AG04450 (cell line): ENCODE results near the gene GDF10. TPM values are rescaled to one million over a fixed set of nuclear protein-coding genes. Genes with fewer than 3 reads are reported as not detected.

Experiments
- CTCF ChIA-PET: fragments of 300-600, 350-600 bp; formaldehyde crosslinking; extraction: SDS; loops from one replicate; lab custom pipeline; 2022; ENCODE audit warnings: antibody characterized with exemption, inconsistent platforms; lab: Charles Lee
- POLR2A ChIA-PET: fragments of 350-600 bp; formaldehyde crosslinking; extraction: SDS; loops from one replicate; lab custom pipeline; 2021; ENCODE audit warnings: antibody characterized with exemption, inconsistent platforms; lab: Yijun Ruan, JAX
- DNase-seq: peaks from one replicate; pipeline ENCODE4 v3.0.0-alpha.2; 2011; ENCODE audit warnings: low read depth, low spot score
- H3K27ac ChIP-seq: one replicate; pipeline ENCODE4 v1.5.1; 2012; ENCODE audit warnings: low read depth, low read length, control low read depth
- H3K27me3 ChIP-seq: one replicate; pipeline ENCODE4 v1.6.0; 2012; ENCODE audit warnings: low read length; ENCODE audit not compliant: control insufficient read depth, insufficient read depth
- H3K4me3 ChIP-seq: 2 replicates; pipeline ENCODE4 v1.5.1; 2011; ENCODE audit warnings: mild to moderate bottlenecking, low read depth, low read length, control low read depth
- H3K9me3 ChIP-seq: 2 replicates; pipeline ENCODE4 v1.5.1; 2012; ENCODE audit warnings: low read length; ENCODE audit not compliant: control insufficient read depth, insufficient read depth
- polyA plus RNA-seq: library from polyadenylated mRNA; depleted of rRNA; stranded (reverse); fragments of >200 nt; gene quantifications from 2 replicates; pipeline ENCODE4 v1.2.3, GENCODE V29; 2011
- TF ChIP-seq, protein P1 (sequence below): IDR thresholded peaks from 2 replicates; pipeline ENCODE4 v1.5.1; 2011; ENCODE audit warnings: low read depth, low read length, control low read depth, inconsistent platforms

GDF10 gene
- polyA plus RNA-seq, 1 experiment: 0.14 TPM

DNA sequence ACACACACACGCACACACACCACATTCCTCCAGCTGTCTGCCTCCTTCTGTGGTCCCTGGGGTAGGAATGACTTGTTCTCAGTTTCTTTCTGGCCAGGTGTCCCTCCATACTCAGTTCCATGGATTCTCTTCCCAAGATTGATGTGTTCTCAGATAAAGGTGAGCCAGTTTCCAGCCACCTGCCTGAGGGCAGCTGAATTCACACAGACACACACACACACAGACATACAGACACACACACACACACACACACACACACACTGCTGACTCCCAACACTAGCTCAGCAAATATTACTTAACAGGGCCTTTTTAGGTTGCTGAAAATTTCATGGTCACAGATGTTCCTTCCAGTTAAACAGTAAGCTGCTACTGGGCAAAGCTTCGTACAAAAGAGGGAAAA, 45.4 kb upstream of the GDF10 start:
- CTCF ChIA-PET: no interaction called here
- no peaks in the 10 kb centered on the region; the same call in 1 of the 2 replicates for H3K9me3 ChIP-seq
- TF ChIP-seq, protein P1, sequence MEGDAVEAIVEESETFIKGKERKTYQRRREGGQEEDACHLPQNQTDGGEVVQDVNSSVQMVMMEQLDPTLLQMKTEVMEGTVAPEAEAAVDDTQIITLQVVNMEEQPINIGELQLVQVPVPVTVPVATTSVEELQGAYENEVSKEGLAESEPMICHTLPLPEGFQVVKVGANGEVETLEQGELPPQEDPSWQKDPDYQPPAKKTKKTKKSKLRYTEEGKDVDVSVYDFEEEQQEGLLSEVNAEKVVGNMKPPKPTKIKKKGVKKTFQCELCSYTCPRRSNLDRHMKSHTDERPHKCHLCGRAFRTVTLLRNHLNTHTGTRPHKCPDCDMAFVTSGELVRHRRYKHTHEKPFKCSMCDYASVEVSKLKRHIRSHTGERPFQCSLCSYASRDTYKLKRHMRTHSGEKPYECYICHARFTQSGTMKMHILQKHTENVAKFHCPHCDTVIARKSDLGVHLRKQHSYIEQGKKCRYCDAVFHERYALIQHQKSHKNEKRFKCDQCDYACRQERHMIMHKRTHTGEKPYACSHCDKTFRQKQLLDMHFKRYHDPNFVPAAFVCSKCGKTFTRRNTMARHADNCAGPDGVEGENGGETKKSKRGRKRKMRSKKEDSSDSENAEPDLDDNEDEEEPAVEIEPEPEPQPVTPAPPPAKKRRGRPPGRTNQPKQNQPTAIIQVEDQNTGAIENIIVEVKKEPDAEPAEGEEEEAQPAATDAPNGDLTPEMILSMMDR: no peak
- H3K4me3 ChIP-seq: no peak overlapping the region
- no peak overlapping the region for H3K27ac ChIP-seq
- DNase-seq: no peak
- peaks cover 11% of the 10 kb centered on the region for H3K27me3 ChIP-seq
- POLR2A ChIA-PET: no interaction called here

DNA sequence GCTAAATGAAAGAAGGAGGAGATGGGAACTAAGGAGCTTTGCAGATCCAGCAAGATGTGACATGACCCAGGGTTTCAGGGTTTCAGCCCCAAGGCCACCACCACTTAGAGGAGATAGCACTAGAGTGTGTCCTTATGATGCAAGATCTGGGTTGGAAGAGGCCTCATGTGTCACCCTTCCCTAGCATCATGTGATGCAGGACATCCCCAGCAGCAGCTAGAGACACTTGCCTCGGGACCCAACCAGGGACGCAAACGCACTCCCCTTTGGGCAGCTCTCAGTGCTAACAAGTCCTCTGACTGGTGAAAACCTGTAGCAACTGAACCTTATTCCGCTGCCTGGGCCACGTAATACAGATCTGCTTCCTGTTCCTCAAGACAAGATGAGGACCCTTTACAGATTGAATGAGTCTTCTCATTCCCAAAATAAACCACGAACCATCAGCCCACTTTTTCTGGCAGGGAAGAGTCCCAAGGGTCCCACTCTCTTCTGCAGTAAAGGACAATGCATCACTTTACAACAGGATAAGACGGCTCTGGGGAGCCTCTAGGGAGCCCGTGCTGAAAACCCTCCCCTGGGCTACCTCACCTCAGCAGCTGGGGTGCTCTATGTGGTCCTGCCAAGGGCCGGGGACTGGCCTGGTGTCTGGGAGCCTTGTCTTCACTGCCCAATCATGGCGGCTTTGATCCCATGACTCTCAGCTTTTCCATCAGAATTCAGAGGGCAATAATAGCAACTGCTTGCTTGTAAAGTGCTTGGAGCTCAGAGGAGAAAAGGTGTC, 44.8 kb upstream of the GDF10 start:
- TF ChIP-seq, protein P1: no peak
- no peaks in the 10 kb centered on the region; the same call in 1 of the 2 replicates for H3K9me3 ChIP-seq
- H3K4me3 ChIP-seq: no peak overlapping the region
- no peak for DNase-seq
- no peak overlapping the region for H3K27ac ChIP-seq
- CTCF ChIA-PET: no interaction called here
- peaks cover 13% of the 10 kb centered on the region for H3K27me3 ChIP-seq
- POLR2A ChIA-PET: no interaction called here

DNA sequence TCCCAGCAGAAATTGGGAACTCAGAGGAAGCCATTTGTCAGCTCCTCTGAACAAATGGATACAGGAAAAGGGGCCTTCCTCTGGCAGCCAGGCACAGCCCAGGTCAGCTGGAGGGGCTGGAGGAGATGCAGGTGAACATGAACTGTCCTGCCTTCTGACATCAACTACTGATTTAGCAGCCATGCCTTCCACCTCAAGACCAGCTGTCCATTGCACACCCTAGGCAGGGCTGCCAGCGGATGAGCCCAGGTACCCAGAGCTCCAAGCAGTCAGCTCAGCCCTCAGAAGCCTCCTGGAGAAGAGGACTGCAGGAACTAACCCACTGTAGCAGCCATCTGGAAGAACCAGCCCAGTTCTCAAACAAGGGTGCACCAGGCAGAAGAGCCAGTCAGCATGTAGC, 44.1 kb upstream of the GDF10 start:
- POLR2A ChIA-PET: no interaction called here
- DNase-seq: no peak
- no peaks in the 10 kb centered on the region; the same call in 1 of the 2 replicates for H3K9me3 ChIP-seq
- H3K27ac ChIP-seq: no peak overlapping the region
- peaks cover 18% of the 10 kb centered on the region for H3K27me3 ChIP-seq
- CTCF ChIA-PET: no interaction called here
- TF ChIP-seq, protein P1: no peak
- H3K4me3 ChIP-seq: no peak overlapping the region

DNA sequence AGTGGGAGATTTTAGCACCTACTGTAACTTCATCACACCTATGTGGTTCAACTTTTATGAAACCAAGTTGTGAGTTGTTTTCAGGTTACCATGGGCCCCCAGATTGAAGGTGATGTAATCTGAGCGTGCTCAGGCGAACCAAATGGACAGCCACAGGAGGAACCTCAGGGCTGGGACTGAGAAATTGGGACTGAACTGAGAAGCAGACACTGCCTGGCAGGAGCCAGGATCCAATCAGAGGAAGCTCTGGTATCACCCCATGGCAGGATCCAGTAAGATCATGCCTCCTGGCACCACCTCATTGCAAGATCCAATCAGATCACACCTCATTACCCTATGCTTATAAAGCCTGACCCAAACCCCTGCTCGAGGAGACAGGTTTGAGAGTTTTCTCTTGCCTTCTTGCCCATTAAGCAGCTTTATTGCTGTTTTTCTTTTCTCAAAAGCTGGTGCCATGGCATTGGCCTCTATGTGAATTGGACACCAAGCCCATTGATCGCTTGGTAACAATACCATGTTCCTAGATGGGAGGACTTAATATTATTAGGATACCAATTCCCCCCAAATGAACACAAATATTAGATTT, 43.2 kb upstream of the GDF10 start:
- ChIA-PET CTCF (interaction anchor here (0.8 kb wide), 1 partner anchor 209 kb away, joined by 3 read pairs; no protein-coding TSS in a partner anchor), POLR2A (no interaction called here)
- Histone ChIP-seq H3K9me3 (no peaks in the 10 kb centered on the region; the same call in 1 of the 2 replicates), H3K4me3 (no peak overlapping the region), H3K27ac (no peak overlapping the region), H3K27me3 (peaks cover 19% of the 10 kb centered on the region)
- no peak for DNase-seq
- TF ChIP-seq, protein P1: no peak
